Choroid plexus epithelial cell (primary cell): ENCODE measurements around the gene BMP8B.

Experiments
- DNase-seq: peaks from one replicate; pipeline ENCODE4 v3.0.0-alpha.2; 2010; ENCODE audit warnings: low read depth
- H3K4me3 ChIP-seq: 2 replicates; pipeline ENCODE4 v1.5.1; 2011; ENCODE audit warnings: low read depth, mild to moderate bottlenecking, control low read depth, low read length, moderate library complexity
- TF ChIP-seq, protein P1 (sequence below): conservative IDR thresholded peaks from 2 replicates; pipeline ENCODE4 v1.5.1; 2011; ENCODE audit warnings: low read depth, mild to moderate bottlenecking, control low read depth, inconsistent platforms, low read length, moderate library complexity

The BMP8B gene

DNA sequence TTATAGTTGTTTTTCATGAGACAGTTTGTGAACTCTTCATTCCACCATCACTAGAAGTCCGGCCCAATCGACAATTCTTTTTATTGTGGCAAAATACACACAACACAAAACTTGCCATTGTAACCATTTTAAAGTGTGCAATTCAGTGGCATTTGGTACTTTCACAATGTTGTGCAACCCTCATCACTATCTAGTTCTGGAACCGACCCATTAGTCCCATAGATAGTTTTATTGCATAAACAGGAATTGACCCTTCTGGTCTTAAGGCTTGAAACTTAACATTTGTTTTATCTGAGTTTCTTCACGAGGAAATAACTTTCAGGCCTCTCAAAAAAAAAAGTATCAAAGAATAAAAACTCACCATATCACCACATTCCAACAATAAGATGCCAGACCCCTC lies 58.8 kb downstream of the BMP8B start:
- no peak overlapping the region for H3K4me3 ChIP-seq
- TF ChIP-seq, protein P1, sequence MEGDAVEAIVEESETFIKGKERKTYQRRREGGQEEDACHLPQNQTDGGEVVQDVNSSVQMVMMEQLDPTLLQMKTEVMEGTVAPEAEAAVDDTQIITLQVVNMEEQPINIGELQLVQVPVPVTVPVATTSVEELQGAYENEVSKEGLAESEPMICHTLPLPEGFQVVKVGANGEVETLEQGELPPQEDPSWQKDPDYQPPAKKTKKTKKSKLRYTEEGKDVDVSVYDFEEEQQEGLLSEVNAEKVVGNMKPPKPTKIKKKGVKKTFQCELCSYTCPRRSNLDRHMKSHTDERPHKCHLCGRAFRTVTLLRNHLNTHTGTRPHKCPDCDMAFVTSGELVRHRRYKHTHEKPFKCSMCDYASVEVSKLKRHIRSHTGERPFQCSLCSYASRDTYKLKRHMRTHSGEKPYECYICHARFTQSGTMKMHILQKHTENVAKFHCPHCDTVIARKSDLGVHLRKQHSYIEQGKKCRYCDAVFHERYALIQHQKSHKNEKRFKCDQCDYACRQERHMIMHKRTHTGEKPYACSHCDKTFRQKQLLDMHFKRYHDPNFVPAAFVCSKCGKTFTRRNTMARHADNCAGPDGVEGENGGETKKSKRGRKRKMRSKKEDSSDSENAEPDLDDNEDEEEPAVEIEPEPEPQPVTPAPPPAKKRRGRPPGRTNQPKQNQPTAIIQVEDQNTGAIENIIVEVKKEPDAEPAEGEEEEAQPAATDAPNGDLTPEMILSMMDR, result no peak
- DNase-seq, result no peak

DNA sequence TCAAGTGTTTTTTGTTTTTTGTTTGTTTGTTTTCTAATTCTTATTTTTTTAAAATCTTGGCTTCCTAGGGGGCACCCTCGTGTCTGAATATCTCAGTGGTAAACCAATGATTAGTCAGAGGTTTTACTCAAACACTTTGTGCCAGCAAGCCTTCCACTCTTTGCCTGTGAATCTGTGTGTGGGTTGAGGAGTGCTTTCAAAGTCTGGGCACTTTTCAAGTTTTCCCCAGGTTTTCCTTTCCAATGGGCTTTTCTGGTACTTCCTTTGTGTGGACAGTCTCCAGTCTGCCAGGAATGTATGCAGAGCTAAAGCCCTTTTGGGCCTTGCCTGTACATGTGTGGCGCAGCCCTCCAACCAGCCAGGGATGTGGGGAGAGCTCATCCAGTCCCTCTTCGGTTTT lies 59.6 kb downstream of the BMP8B start:
- DNase-seq, result no peak
- H3K4me3 ChIP-seq, result no peak overlapping the region
- TF ChIP-seq, protein P1, result no peak

DNA sequence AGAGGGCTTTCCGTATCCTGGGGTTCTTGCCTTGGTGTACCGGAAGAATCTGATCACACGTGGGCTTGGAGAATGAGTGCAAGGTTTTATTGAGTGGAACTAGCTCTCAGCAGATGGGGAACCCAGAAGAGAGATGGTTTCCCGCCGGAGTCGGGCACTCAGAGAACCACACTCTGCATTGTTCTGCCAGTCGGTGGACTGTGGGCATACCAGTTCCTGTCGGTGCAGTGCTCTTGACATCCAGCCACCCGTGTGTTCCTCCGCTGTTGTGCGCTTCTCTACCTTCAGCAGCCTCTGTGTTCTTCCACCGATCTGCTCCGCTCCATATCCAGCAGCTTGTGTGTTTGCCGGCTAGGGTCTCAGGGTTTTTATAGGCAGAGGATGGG lies 60.7 kb downstream of the BMP8B start:
- DNase-seq, result no peak

DNA sequence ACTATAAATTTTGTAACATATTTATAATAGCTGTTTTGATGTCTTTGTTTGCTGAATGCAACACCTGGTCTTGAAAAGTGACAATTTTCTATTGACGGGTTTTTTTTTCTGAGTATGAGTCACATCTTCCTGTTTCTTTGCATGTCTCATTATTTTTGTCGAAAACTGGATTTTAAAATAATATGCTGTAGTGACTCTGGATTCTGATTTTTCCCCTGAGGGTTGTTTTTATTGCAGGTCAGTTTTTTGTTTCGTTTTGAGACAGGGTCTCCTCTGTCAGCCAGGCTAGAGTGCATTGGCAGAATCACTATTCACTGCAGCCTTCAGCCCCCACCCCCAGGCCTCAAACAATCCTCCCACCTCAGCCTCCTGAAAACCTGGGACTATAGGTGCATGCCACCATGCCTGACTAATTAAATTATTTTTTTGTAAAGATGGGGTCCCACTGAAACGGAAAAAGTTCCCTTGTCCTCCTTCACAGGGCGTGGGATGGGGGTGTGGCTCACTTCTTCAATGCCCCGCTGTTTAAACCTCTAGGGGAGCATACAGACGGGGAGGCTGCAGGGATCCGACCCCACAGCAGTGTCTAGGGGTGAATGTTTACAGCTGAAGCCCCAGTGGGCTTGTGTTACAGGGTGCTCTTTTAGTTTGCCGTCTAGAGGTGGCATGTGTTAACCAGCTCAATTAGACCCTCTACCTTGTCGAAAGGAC lies 61.3 kb downstream of the BMP8B start:
- TF ChIP-seq, protein P1, result no peak
- DNase-seq, result no peak
- H3K4me3 ChIP-seq, result no peak overlapping the region

More for the DNA sequence above, 60.7 kb downstream of the BMP8B start:
- no peak overlapping the region for H3K4me3 ChIP-seq
- TF ChIP-seq, protein P1, result no peak

DNA sequence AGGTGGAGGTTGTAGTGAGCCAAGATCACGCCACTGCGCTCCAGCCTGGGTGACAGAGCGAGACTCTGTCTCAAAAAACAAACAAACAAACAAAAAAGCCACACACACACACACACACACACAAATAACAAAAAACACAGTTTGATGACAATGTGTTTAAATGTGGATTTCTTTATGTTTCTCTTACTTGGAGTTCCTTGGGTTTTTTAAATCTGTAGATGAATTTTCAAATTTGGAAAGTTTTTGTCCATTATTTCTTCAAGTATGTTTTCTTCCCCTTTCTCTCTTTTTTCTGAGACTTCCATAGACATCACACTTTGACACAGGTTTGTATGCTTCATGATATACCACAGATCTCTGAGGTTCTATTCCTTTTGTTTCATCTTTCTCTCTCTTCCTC lies 62.1 kb downstream of the BMP8B start:
- TF ChIP-seq, protein P1, result no peak
- DNase-seq, result no peak
- H3K4me3 ChIP-seq, result no peak overlapping the region

DNA sequence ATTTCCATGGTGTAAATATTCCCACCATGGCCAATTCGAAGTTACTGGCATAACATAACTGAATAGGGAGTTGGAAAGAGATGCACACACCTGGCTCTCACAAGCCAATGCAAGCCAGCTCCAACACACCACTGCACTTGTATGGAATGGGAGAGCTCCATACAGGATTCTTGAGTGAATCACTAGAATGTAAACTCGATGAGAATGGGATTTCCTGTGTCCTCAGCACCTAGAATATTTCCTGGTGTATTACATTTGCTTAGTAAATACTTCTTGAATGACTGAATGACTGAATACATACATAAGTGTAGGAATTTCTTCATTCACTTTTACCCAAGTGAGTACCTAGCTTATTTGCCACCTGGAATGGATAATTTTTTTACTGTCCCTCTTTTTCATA lies 66.2 kb downstream of the BMP8B start:
- no peak overlapping the region for H3K4me3 ChIP-seq
- TF ChIP-seq, protein P1, result no peak
- no peak for DNase-seq

DNA sequence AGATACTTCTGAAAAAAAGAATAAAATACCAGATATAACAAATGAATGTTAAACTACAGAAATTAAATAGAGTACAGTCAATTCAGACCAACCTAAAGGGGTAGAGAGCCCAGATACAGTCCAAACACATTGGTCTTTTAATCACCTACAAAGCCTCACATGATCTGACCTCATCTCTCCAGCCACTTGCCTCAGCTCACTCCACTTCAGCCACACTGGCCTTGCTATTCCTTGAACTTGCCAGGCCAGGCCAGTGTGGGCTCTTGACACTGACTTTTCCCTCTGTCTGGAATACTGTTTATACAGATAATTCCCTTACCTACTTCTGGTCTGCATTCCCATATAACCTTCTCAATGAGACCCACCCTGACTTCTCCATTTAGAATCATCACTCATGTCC lies 67.0 kb downstream of the BMP8B start:
- DNase-seq, result no peak
- no peak overlapping the region for H3K4me3 ChIP-seq
- TF ChIP-seq, protein P1, result no peak
